NOMO-1 treated with DMSO at 0.1 percent for 48 hours (cell line): Measurements from ENCODE around the gene TRAPPC14.

Experiments
- DNase-seq: peaks from one replicate; lab custom pipeline; 2025; ENCODE audit not compliant: unreplicated experiment; lab: John Stamatoyannopoulos, UW

TRAPPC14 gene

GRCh38 chr7:100126931-100127865, 31.3 kb downstream of the TRAPPC14 start, which contains the start of gene MBLAC1:
MBLAC1 (plus strand) TSS chr7:100126967; CDS start chr7:100127396, 429 bp downstream.
- DNase-seq = peak; percentile 92

GRCh38 chr7:100126239-100126930, 32.1 kb downstream of the TRAPPC14 start:
- DNase-seq = no peak

DNA sequence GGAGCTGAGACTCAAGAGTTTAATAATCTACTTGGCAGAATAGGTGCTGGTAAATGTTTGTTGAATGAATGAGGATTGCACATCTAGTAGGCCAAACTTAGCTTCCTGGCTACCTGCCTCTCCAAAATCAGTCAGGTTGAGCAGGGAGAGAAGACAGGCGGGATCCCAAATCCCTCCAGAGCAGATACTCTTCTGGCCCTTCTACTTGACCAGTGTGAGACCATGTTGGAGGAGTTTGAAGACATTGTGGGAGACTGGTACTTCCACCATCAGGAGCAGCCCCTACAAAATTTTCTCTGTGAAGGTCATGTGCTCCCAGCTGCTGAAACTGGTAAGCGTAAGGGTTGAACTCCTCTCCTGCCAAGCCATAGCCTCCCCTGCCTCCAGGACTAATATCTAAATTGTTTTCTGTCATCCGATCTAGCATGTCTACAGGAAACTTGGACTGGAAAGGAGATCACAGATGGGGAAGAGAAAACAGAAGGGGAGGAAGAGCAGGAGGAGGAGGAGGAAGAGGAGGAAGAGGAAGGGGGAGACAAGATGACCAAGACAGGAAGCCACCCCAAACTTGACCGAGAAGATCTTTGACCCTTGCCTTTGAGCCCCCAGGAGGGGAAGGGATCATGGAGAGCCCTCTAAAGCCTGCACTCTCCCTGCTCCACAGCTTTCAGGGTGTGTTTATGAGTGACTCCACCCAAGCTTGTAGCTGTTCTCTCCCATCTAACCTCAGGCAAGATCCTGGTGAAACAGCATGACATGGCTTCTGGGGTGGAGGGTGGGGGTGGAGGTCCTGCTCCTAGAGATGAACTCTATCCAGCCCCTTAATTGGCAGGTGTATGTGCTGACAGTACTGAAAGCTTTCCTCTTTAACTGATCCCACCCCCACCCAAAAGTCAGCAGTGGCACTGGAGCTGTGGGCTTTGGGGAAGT, 34.0 kb downstream of the TRAPPC14 start:
- DNase-seq = no peak

DNA sequence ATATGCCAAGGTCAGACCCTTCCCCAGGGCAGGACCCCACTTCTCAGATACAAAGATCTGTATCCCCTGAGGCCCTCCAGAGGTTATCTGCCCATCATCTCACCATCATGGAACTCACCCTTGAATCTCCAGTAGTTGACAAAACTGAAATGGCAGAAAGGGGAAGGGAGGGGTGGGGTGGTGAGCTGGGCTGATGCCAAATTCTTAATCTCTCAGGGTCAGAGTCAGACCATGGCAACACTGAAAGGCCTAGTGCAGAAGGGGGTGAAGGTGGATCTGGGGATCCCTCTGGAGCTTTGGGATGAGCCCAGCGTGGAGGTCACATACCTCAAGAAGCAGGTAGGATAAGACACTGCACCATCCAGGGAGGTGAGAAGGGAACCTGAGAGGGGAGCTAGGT, 36.0 kb downstream of the TRAPPC14 start:
- no peak for DNase-seq

- DNase-seq = no peak
Measured at GRCh38 chr7:100122067-100122466, 36.5 kb downstream of the TRAPPC14 start.

GRCh38 chr7:100120733-100121036, 37.8 kb downstream of the TRAPPC14 start:
- no peak for DNase-seq

GRCh38 chr7:100119970-100120732, 38.4 kb downstream of the TRAPPC14 start:
- peak; percentile 69 for DNase-seq

- peak; percentile 97 for DNase-seq
Measured at GRCh38 chr7:100119072-100119969, 39.2 kb downstream of the TRAPPC14 start, which contains the start of the genes CNPY4 and TAF6. CNPY4 (plus strand) TSS chr7:100119634; CDS start chr7:100119745, 111 bp downstream. TAF6 (minus strand) TSS chr7:100119358; CDS start chr7:100114209, 5,149 bp downstream.

GRCh38 chr7:100118388-100119071, 40.0 kb downstream of the TRAPPC14 start:
- DNase-seq = no peak

- no peak for DNase-seq
Measured at GRCh38 chr7:100115026-100115425, 43.5 kb downstream of the TRAPPC14 start.

GRCh38 chr7:100111914-100112313, 46.6 kb downstream of the TRAPPC14 start:
- no peak for DNase-seq

DNA sequence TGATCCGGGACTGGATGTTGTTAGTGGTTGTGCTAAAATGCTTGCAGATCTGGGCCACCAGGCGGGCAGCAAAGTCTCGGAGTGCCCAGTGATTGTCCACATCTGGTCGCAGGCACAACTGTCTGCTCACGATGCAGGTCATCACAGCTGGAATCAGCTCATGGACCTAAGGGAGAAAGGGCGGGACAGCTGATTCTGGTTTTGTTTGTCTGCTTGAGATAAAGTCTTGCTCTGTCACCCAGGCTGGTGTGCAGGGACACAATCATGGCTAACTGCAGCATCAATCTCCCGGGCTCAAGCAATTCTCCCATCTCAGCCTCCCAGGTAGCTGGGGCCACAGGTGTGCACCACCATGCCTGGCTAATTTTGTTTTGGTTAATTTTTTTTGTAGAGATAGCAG, 47.4 kb downstream of the TRAPPC14 start:
- no peak for DNase-seq

GRCh38 chr7:100109521-100110163, 48.9 kb downstream of the TRAPPC14 start:
- no peak for DNase-seq

DNA sequence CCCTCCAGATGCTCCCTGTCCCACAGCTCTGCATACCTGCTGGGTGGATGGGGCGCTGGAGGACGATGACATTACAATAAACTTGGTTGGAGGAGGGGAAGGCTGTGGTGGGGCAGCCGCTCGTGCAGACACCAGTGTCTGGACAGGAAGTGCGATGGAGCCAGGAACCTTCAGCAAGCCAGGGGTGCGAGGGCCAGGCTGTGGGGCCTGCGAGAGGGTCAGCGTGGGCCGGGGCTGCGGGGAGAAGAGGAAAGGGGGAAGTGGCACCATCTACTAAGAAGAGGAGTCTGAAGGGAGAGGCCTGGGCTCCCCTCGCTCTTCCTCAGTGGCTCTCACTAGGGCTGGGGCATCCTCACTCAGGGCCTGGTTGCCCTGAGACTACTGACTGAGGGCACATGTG, 50.6 kb downstream of the TRAPPC14 start:
- no peak for DNase-seq

- DNase-seq = no peak
Measured at GRCh38 chr7:100107125-100107737, 51.3 kb downstream of the TRAPPC14 start.

DNA sequence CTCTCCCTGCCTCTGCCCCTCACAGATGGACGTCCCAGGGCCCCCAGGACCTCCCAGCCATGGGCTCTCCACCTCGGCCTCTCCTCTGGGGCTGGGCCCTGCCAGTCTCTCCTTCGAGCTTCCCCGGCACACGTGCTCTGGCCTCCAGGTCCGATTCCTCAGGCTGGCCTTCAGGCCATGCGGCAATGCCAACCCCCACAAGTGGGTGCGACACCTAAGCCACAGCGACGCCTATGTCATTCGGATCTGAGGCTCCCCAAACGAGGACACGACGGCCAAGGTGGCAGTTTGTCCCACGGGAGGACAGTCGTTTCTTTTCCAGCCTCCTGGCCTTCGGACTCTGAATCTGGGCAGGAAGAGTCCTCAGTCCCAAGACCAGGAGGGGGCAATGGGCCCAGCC, 51.9 kb downstream of the TRAPPC14 start:
- no peak for DNase-seq

DNA sequence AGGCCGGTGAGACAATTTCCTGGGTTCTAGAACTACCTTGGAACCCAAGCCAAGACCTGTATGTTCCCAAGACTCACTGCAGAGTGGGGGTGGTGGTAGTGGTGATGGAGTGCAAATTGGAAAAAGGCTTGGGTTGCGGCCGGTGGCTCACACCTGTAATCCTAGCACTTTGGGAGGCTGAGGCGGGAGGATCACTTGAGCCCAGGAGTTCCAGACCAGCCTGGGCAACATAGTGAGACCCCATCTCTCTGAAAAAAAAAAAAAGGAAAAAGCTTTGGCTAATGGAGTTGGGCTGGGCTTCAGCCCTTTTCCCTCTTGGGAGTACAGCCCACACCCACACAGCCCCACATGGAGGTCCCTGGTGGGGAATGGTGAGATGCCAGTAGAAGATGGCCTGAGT, 53.0 kb downstream of the TRAPPC14 start:
- no peak for DNase-seq
